ENCODE measurements around the gene PDIA4. TPM values are rescaled to one million over a fixed set of nuclear protein-coding genes. Genes with fewer than 3 reads are reported as not detected.
A peak's percentile ranks its signal among the peaks of the same experiment; 100 is the strongest.
"Not testable (repeated sequence)": the region's sequence is repeated elsewhere in the genome, so short reads cannot be mapped to it uniquely, and the experiment has no call there.

PDIA4 gene
- total RNA-seq, 2 donors from 2014 or later, result 42.4 to 49.8 TPM

- DNase-seq (no peak), ATAC-seq (no peak)
- Mint-ChIP-seq H3K27me3 (peaks cover 6% of the 10 kb centered on the region), H3K4me1 (peaks cover 37% of the 10 kb centered on the region), H3K27ac (peak overlapping the region; percentile 97), H3K4me3 (peak overlapping the region; percentile 98), H3K36me3 (ENCODE audit: low read depth) (no peaks in the 10 kb centered on the region)
- no peaks in the 10 kb centered on the region for H3K9me3 ChIP-seq (ENCODE audit: control insufficient read depth, low read length, poor library complexity, severe bottlenecking)
Measured at GRCh38 chr7:148987751-148988512, 40.4 kb downstream of the PDIA4 start.

- peak; percentile 82 for ATAC-seq
- peak; percentile 49 to 75 (median 65) for DNase-seq
Measured at GRCh38 chr7:148987010-148987750, 41.1 kb downstream of the PDIA4 start.

GRCh38 chr7:148986742-148987009 is 41.6 kb downstream of the PDIA4 start:
- H3K27ac Mint-ChIP-seq, result peak overlapping the region; percentile 97
- H3K27me3 Mint-ChIP-seq, result peaks cover 6% of the 10 kb centered on the region
- H3K36me3 Mint-ChIP-seq (ENCODE audit: low read depth), result no peaks in the 10 kb centered on the region
- DNase-seq, result no peak
- peak overlapping the region; percentile 98 for H3K4me3 Mint-ChIP-seq
- H3K9me3 ChIP-seq (ENCODE audit: control insufficient read depth, low read length, poor library complexity, severe bottlenecking), result no peaks in the 10 kb centered on the region
- ATAC-seq, result no peak
- peaks cover 39% of the 10 kb centered on the region for H3K4me1 Mint-ChIP-seq

More at GRCh38 chr7:148987010-148987750, 41.1 kb downstream of the PDIA4 start:
- Mint-ChIP-seq H3K27me3 (peaks cover 6% of the 10 kb centered on the region), H3K4me3 (peak overlapping the region; percentile 98), H3K4me1 (peaks cover 39% of the 10 kb centered on the region), H3K36me3 (ENCODE audit: low read depth) (no peaks in the 10 kb centered on the region), H3K27ac (peak overlapping the region; percentile 97)
- H3K9me3 ChIP-seq (ENCODE audit: control insufficient read depth, low read length, poor library complexity, severe bottlenecking), result no peaks in the 10 kb centered on the region

GRCh38 chr7:148983200-148984146 is 44.8 kb downstream of the PDIA4 start:
- no peaks in the 10 kb centered on the region for H3K9me3 ChIP-seq (ENCODE audit: control insufficient read depth, low read length, poor library complexity, severe bottlenecking)
- Mint-ChIP-seq H3K4me1 (peaks cover 49% of the 10 kb centered on the region), H3K27me3 (peaks cover 6% of the 10 kb centered on the region), H3K4me3 (peak overlapping the region; percentile 95), H3K36me3 (ENCODE audit: low read depth) (no peaks in the 10 kb centered on the region), H3K27ac (peak overlapping the region; percentile 100)
- DNase-seq (peak; percentile 64 to 80 (median 71)), ATAC-seq (peak; percentile 79)

GRCh38 chr7:148982654-148983199 is 45.6 kb downstream of the PDIA4 start:
- H3K4me1 Mint-ChIP-seq, result peaks cover 46% of the 10 kb centered on the region
- H3K36me3 Mint-ChIP-seq (ENCODE audit: low read depth), result no peaks in the 10 kb centered on the region

GRCh38 chr7:148979827-148980226 is 48.5 kb downstream of the PDIA4 start:
- no peak for DNase-seq
- Mint-ChIP-seq H3K27ac (peak overlapping the region; percentile 59), H3K27me3 (peaks cover 6% of the 10 kb centered on the region)

More at GRCh38 chr7:148982654-148983199, 45.6 kb downstream of the PDIA4 start:
- H3K27me3 Mint-ChIP-seq, result peaks cover 6% of the 10 kb centered on the region
- H3K27ac Mint-ChIP-seq, result peak overlapping the region; percentile 100
- DNase-seq (no peak), ATAC-seq (no peak)
- no peaks in the 10 kb centered on the region for H3K9me3 ChIP-seq (ENCODE audit: control insufficient read depth, low read length, poor library complexity, severe bottlenecking)
- H3K4me3 Mint-ChIP-seq, result peak overlapping the region; percentile 95

GRCh38 chr7:148979072-148979471 is 49.2 kb downstream of the PDIA4 start:
- not testable (repeated sequence) for H3K9me3 ChIP-seq (ENCODE audit: control insufficient read depth, low read length, poor library complexity, severe bottlenecking); ATAC-seq; H3K27me3 Mint-ChIP-seq; H3K4me3 Mint-ChIP-seq; H3K36me3 Mint-ChIP-seq (ENCODE audit: low read depth); DNase-seq
- peak overlapping the region; percentile 59 for H3K27ac Mint-ChIP-seq
- peaks cover 25% of the 10 kb centered on the region for H3K4me1 Mint-ChIP-seq

More at GRCh38 chr7:148979827-148980226, 48.5 kb downstream of the PDIA4 start:
- peak; percentile 41 for ATAC-seq
- Mint-ChIP-seq H3K4me3 (peak overlapping the region; percentile 39), H3K4me1 (peaks cover 32% of the 10 kb centered on the region), H3K36me3 (ENCODE audit: low read depth) (no peaks in the 10 kb centered on the region)
- H3K9me3 ChIP-seq (ENCODE audit: control insufficient read depth, low read length, poor library complexity, severe bottlenecking), result no peaks in the 10 kb centered on the region

GRCh38 chr7:148978091-148978490 is 50.2 kb downstream of the PDIA4 start:
- H3K27me3 Mint-ChIP-seq, result no peaks in the 10 kb centered on the region
- H3K36me3 Mint-ChIP-seq (ENCODE audit: low read depth), result peaks cover 3% of the 10 kb centered on the region
- no peak overlapping the region for H3K4me3 Mint-ChIP-seq
- no peak for DNase-seq
- H3K4me1 Mint-ChIP-seq, result peaks cover 16% of the 10 kb centered on the region
- ATAC-seq, result no peak
- H3K9me3 ChIP-seq (ENCODE audit: control insufficient read depth, low read length, poor library complexity, severe bottlenecking), result no peaks in the 10 kb centered on the region
- H3K27ac Mint-ChIP-seq, result no peak overlapping the region

- Mint-ChIP-seq H3K36me3 (ENCODE audit: low read depth) (peaks cover 3% of the 10 kb centered on the region), H3K4me3 (no peak overlapping the region), H3K27me3 (peaks cover 6% of the 10 kb centered on the region), H3K27ac (no peak overlapping the region), H3K4me1 (peaks cover 15% of the 10 kb centered on the region)
- DNase-seq, result no peak
- H3K9me3 ChIP-seq (ENCODE audit: control insufficient read depth, low read length, poor library complexity, severe bottlenecking), result no peaks in the 10 kb centered on the region
- no peak for ATAC-seq
Measured at GRCh38 chr7:148975896-148976295, 52.4 kb downstream of the PDIA4 start.

GRCh38 chr7:148973256-148973655 is 55.0 kb downstream of the PDIA4 start:
- H3K9me3 ChIP-seq (ENCODE audit: control insufficient read depth, low read length, poor library complexity, severe bottlenecking), result no peaks in the 10 kb centered on the region
- DNase-seq (no peak), ATAC-seq (no peak)
- no peak overlapping the region for H3K4me3 Mint-ChIP-seq
- peaks cover 9% of the 10 kb centered on the region for H3K4me1 Mint-ChIP-seq
- peaks cover 10% of the 10 kb centered on the region for H3K27me3 Mint-ChIP-seq
- H3K27ac Mint-ChIP-seq, result no peak overlapping the region
- H3K36me3 Mint-ChIP-seq (ENCODE audit: low read depth), result peaks cover 3% of the 10 kb centered on the region

- H3K9me3 ChIP-seq (ENCODE audit: control insufficient read depth, low read length, poor library complexity, severe bottlenecking), result no peaks in the 10 kb centered on the region
- Mint-ChIP-seq H3K4me3 (peak overlapping the region; percentile 39), H3K27ac (no peak overlapping the region), H3K36me3 (ENCODE audit: low read depth) (peaks cover 3% of the 10 kb centered on the region), H3K27me3 (peaks cover 10% of the 10 kb centered on the region), H3K4me1 (peaks cover 6% of the 10 kb centered on the region)
- DNase-seq (no peak), ATAC-seq (no peak)
Measured at GRCh38 chr7:148972375-148972774, 55.9 kb downstream of the PDIA4 start.

GRCh38 chr7:148967602-148968001 is 60.7 kb downstream of the PDIA4 start:
- no peak overlapping the region for H3K27ac Mint-ChIP-seq
- ATAC-seq (no peak), DNase-seq (no peak)
- H3K36me3 Mint-ChIP-seq (ENCODE audit: low read depth), result no peaks in the 10 kb centered on the region
- no peak overlapping the region for H3K4me3 Mint-ChIP-seq
- peaks cover 21% of the 10 kb centered on the region for H3K4me1 Mint-ChIP-seq
- peaks cover 10% of the 10 kb centered on the region for H3K27me3 Mint-ChIP-seq
- no peaks in the 10 kb centered on the region for H3K9me3 ChIP-seq (ENCODE audit: control insufficient read depth, low read length, poor library complexity, severe bottlenecking)
